Hematopoietic multipotent progenitor cell treated with erythropoietin and hydrocortisone succinate and interleukin-3 and kit ligand, for 6 days (in vitro differentiated cells): ENCODE measurements around the gene DISP1.
"Not testable (repeated sequence)": the region's sequence is repeated elsewhere in the genome, so short reads cannot be mapped to it uniquely, and the experiment has no call there.

Experiments used
- DNase-seq: peaks from one replicate; pipeline ENCODE4 v3.0.0-alpha.2; 2015

Gene DISP1

DNA sequence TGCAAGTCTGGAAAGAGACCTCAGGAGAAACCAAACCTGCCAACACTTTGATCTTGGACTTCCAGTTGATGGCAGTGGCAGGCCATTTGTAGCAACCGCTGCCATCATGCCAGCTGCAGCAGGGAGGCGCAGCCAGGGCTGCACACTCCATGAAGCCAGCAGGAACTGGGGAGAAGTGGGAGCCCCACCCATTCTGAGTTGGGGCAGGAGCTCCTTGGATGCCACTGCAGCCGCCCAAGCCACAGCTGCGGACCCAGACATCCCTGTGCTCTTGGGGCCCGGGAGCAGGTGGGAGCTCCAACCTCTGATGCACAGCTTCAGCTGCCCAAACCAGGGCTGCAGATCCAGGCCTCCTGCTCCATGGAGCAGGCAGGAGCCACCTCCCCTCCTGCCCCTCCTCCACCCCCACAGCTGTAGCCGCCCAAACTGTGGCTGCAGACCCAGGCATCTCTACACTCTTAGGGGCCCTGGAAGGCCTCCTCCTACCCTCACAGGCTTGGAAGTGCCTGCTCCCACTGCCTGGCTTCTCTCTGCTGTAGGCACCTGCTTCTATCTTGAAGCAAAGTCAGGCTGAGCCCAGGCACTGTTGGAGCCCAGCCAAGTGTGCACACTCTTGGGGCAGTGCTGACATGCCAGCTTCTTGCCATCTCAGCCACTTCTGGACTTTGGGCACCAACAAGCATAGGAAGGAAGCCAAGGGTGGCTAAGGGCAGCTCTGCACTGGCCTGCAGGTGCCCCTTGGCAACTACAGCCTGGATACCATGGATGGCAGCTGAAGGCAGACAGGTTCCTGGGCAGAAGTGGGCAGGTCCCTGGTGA, 20.0 kb upstream of the DISP1 start:
- no peak for DNase-seq

DNA sequence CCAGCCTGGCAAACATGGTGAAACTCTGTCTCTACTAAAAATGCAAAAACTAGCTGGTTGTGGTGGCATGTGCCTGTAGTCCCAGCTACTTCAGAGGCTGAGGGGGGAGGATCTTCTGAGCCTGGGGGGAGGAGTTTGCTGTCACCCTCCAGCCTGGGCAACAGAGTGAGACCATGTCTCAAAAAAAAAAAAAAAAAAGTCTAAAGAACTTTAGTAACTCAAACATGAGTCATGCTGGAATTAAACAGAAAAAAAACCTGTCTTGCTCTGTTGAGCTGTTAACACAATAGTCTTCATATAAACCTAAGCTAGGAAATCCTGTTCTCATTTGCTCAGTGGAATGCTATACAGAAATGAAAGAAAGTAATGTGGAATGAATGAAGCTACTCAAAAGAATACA, 16.7 kb upstream of the DISP1 start:
- no peak for DNase-seq

- no peak for DNase-seq
Observed at GRCh38 chr1:222798975-222799374, 15.9 kb upstream of the DISP1 start.

DNA sequence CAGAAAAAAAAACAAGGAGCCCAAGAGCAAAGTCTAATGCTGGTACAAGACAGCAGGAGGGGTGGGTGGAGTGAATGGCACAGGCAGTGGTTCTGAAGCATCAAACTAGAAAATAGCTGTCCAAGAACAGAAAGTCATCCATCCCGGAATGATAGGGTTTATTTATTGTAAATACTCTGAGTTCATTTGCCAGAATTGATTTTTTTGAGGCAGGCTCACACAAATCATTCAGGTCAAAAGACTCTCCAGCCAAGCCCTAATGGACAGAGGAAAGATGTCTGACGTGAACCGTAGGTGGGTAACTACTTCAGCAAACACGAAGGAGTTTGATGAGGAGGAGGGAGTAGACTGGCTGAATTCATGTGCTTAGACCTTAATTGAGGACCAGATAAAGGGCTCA, 13.8 kb upstream of the DISP1 start:
- no peak for DNase-seq

DNA sequence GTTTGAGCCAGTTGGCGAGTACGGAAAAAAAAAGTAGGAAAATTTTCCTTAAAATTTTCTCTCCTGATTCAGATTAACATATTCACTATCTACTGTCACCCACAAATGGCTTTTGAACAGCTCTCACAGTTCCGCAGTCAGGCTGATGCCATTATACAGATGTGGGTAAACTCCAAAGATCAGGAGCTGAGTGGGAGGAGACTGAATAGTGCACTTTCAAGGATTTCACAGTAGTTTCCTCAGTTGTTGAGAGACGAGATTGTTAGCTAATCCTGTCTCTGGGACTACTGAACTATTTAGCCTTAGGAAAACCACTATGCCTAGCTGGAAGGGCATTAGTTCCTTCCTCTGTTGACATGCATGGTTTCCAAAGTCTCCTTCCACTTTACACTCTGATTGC, 3.2 kb upstream of the DISP1 start:
- DNase-seq, result no peak

DNA sequence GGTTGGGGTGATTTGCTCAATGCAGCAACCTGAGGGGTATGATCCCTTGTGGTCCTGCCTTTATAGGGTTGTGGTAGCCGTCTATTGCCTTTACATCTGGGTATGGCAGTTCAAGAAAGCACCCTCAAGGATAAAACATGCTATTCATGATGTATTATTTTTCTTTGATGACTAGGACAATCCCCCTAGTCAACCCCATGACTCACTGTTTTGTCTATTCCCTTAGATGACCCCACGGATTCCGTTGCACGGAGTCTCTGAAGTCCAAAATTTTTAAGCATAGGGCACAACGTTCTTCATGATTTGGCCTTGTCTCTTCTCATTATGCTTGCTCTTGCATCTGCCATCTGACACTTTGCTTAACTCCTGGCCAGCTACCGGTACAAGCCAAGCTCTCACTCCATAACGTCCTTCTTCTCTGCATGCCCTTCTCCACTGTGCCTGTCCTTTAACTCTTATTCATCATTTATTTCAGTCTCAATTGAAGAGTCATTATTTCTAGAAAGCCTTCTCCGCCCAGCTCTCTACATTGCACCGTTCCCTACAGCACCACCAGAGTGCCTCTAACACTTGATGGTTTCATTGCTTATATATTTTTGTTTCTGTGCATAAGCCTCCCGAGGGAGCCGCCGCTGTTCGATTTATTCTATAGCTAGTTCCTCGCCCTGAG, 838 bp upstream of the DISP1 start:
- DNase-seq, result no peak

DNA sequence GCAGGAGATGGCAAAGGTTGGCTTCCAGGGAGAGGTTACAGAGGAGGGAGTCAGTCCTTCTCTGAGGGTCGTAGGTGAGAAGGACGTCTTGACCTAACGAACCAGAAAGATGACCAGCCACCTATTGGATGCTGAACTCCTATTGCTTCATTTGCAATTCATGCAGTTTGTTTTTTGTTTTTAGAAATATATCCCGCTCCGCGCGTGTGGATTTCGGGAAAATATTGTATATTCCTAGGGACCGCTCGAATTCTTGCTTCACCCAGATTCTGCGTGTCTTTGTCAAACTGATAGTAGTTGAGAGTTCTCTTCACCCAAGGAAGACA, 564 bp downstream of the DISP1 start:
- DNase-seq, result peak; percentile 13

DNA sequence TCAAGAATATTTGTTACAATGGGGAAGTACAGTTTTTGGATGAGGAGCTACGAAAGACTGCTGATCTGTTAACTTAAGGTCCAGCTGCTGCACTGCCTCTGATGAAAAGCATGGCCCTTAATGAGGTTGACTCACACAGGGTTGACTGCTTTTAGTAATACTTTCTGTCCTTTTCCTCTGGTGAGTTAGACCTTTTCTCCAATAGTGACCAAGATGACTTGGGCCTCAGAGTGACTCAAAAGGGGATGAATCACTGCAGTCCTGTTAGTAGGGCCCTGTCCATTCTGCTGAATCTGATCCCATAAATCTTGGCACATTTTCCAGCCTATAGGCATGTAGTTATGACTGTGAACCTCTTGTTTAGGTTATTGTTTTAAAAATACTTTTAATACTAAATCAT, 2.7 kb downstream of the DISP1 start:
- DNase-seq, result no peak

DNA sequence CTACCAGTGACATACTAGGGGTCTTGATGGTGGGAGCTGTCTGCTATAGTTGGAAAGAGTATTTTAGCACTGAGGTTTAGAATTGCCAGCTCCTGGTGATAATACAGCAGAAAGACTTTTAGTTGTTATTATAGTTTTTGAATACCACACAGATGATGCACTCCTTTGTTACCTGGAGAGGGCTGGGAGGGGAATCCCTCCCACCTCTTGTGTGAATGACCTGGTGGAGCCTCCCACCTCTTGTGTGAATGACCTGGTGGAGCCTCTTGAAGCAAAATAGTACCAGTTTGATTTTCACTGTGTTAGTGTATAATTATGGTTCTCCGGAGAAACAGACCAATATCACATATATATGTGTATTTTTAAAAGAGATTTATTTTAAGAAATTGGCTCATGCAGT, 3.3 kb downstream of the DISP1 start:
- no peak for DNase-seq

DNA sequence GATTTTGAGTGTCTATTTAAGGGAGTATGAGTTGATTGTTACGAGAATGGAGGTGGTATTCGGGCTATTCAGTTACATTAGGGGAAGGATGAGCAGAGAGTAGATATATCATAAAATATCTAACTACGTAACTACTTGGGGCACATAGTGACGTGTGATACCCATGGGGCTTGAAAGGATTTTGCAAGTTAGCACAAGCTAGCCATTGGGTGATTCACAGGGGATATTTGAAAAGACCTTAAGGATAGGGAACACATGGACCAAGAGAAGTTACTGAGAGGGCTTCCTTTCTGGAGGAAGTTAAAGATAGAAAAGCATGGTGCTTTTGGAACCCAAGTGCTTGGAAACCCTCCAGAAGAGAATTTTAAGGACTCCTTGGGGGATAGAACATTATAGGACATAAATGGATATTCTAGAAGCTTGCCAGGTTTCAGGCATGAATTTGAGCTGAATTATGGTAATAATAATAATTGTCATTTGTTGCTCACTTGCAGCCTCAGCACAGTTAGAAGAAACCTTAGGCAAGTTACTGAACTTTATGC, 5.4 kb downstream of the DISP1 start:
- no peak for DNase-seq

DNA sequence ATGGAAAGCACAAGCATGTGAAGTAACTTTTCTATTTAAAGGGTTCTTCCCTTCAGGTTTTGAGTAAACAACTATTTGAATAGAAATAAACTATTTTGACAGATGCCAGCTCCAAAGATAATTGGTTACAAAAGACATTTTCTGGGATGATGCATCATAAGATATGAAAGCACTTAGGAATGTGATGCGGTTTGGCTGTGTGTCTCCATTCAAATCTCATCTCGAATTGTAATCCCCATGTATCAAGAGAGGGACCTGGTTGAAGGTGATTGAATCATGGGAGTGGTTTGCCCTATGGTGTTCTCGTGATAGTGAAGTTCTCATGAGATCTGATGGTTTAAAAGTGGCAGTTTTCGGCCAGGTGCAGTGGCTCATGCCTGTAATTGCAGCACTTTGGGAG, 6.4 kb downstream of the DISP1 start:
- no peak for DNase-seq

DNA sequence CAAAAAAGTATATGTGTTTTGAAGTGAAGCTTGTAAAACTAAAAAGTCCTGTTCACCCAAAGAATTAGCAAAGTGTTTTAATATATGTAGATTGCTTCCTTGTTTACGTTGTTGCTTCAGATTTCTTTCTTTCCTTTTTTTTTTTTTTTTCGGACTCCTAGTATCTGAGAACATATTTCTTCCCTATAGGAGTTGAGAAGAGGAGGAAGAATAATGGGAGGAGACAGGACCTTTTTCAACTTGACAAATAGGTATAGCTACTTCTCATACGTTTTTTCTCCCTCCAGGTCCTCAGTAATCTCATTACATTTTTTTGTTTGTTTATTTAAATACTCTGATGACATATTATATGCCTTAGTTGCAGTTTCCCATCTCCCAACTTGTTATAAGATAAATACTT, 8.9 kb downstream of the DISP1 start:
- DNase-seq, result no peak

GRCh38 chr1:222824641-222825040, 9.8 kb downstream of the DISP1 start:
- no peak for DNase-seq

DNA sequence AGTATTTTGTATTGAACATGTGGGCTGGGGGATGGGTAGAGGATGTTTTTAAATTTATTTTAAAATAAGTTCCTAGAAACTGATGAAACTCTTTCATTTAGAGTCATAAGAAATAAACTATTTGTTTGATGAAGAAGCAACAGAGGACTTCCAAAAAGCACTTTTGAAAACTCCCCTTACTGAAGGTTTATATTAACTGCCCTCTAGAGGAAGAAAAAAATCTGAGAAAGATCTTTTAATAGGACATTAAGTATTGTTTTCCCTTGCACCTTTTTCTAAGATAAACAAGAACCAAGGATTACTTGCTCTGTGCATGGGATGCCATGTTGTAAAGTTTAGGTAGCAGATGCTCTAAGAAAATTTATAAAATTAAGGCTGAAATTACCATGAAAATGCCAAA, 14.1 kb downstream of the DISP1 start:
- DNase-seq, result peak; percentile 21

- no peak for DNase-seq
Observed at GRCh38 chr1:222829868-222830267, 15.0 kb downstream of the DISP1 start.

DNA sequence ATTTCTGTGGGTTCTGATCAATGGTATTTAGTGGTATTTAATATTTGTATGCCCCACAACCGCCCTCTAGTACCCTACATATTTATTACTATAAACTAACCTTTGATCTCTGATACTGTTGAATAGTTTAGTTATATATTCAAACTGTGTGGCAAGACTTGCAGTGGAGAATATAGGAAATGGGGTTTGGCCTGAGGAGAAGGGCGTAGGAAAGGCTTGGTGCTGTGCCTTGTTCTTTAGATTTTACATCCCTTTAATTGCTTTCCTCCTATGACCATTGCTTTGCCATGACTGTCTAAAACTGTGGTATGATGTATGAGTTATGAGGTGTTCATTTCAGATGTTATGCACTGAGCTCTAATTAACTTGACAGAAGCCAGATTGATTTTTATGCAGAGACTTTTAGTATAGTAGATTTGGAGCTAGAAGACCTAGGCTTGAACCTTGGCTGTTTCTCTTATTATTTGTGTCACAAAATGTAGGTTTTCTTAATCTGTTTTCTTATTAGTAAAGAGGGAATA, 18.6 kb downstream of the DISP1 start:
- no peak for DNase-seq

- no peak for DNase-seq
Observed at GRCh38 chr1:222843469-222844410, 28.9 kb downstream of the DISP1 start.

DNA sequence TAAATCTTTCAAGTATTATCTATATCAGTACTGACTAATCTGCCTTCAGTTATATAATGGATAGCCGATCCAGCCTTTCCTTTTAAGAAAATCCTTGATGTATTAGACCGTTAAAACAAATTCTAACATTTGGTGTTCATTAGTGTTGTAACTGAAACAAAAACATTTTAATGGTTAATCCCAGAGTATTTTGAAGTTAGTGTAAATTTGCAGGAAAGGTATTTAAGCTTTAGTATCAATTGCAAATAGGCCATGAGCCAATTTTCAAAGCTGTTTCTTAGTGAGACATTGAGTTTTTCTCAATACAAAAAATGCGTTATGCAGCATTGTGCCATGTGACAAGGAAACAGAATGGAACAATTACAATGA, 29.6 kb downstream of the DISP1 start:
- DNase-seq, result no peak

GRCh38 chr1:222845763-222846162, 30.9 kb downstream of the DISP1 start:
- DNase-seq, result no peak

- not testable (repeated sequence) for DNase-seq
Observed at GRCh38 chr1:222850550-222850949, 35.7 kb downstream of the DISP1 start.

GRCh38 chr1:222852326-222852725, 37.5 kb downstream of the DISP1 start:
- DNase-seq, result no peak

DNA sequence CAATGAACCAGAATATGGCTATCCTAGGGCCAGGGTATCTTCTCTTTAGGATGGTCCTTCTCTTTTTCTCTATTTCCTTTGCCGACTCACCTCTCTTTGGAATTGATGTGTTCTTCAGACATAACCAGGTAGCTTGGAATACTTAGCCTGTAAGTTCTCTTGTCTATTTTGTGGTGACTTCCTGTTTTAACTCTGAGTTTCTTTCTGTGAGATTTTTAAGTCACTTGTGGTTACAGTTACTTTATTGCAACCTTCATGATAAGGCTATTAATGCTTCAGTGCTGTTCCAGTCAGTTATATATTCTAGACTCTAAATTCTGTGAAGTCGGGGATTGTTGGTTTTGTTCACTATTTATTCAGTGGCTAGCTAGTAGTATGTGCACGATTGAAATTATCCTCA, 46.2 kb downstream of the DISP1 start:
- peak; percentile 43 for DNase-seq
